Mucosa of gallbladder (tissue), 1 donor: ENCODE data around the gene ACAP1. TPM values are rescaled to one million over a fixed set of nuclear protein-coding genes. Genes with fewer than 3 reads are reported as not detected.
A peak's percentile ranks its signal among the peaks of the same experiment; 100 is the strongest.

ENCODE experiments used
- DNase-seq: peaks from one replicate; pipeline ENCODE4 v3.0.0-alpha.2; 2020; ENCODE audit warnings: low spot score
- total RNA-seq: library from RNA; stranded (reverse); gene quantifications from one replicate; pipeline ENCODE4 v1.2.1, GENCODE V29; 2021
- donor health status: DM: no; HTN: no; CAD: no.

The ACAP1 gene
- total RNA-seq: 24.2 TPM

- DNase-seq: no peak
These were observed at the start of gene ACAP1 for GRCh38 chr17:7336240-7337175. ACAP1 (plus strand) TSS chr17:7336529; CDS start chr17:7336735, 206 bp downstream.

DNA sequence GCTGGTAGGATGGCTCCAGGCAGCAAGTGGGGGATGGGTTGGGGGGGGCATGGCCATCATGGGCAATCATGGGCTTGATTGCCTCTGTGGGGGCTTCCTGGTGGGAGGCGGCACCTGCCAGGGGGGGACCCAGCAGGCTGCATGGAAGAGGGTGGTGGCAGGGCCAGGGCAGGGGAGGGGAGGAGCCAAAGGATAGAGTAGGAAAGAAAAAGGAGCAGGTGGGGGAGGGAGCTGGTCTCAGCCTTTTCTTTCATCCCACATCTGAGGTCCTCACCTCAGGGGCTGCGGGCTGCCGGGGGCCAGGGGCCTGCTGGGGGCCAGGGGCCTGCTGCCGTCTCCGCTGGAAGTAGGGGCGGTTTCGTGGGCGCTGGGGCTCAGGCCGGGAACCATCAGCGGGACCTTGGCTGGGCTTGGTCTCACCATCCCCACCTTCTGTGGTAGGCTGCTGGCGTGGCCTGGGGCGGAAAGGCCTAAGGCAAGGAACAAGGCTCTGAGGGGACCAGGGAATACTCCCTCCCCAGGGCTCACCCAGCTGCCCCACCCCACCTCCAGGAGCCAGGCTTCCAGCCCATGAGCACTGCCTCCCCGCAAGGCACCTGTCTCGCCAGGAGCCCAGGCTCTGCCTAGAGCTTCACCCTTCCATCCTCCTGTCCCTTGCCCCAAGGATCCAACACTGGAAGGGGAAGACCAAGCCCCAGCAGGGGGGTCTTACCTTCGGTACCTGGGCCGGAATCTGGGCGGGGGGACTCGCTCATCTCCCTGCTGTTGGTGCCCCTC, 46.9 kb upstream of the ACAP1 start:
- DNase-seq: no peak

DNA sequence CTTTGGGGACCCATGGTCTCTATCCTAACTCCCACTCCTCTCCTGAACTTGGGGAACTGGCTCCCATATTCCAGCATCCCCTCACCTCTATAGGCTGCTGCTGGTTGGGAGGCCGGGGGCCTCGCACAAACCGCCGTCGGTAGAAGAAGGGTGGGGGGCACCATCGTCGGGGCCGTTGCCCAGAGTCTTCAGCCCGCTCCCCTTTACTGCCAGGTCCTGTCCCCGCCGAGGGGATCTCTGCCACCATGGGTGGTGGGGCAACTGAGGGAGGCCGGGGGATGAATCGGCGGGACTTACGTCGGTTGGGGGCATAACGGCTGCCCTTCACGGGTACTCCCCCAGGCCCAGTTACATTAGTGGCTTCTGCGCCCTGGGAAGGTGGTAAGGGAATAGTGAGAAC, 46.2 kb upstream of the ACAP1 start:
- DNase-seq: no peak

DNA sequence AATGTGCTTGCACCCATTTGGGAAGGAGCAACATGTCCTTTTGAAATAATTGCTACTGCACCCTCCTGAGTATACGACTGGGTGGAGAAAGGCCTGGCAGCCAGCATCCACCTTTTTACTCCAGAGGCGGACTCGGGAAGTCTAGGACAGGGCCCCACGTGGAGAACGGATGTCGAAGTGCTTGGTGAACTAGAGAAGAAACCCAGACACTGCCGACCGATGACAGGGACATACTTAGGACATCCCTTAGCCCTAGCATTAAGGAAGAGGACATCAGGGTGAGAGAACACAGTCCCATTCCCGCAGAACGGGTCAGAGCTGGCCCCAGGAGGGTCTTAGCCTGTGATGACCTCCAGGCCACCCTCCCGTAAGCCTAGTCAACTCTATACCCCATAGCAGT, 45.6 kb upstream of the ACAP1 start:
- DNase-seq: no peak

DNA sequence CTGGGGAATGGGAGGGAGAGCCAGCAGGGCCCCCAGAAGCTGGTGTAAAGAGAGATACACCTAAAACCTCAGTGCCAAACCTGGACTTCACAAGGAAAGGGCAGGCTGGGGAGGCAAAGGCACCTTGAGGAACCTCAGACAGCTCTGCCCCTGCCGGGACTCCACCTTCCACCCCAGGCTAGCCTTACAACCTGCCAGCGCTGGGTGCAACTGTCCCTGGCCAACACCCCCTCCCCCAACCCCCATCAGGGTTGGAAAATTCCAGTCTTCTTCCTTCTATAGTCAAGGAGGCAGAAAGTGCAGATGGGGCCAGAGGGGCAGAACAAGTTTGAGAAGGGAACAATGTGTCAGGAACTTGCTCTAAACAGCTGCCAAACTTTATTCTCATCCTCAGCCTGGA, 44.1 kb upstream of the ACAP1 start:
- DNase-seq: no peak

DNA sequence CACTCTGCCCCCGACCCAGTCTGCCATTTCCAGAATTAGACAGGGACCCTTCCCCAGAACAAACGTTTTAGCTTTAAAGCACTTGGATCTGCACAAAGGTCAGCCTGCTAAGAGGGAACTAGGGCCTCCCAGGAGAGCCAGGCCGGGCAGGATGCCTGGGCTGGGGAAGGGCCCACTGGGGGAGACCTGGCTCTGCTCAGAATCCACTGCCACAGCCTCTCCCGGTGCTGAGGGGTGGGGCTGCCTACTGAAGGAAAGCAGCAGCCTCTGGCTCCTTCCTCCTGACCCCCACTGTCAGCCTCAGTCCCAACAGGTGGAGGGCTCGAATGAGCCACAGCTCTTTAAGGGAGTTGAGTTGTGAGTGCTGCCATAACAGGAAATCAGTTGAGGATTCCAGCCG, 43.6 kb upstream of the ACAP1 start:
- DNase-seq: no peak

DNA sequence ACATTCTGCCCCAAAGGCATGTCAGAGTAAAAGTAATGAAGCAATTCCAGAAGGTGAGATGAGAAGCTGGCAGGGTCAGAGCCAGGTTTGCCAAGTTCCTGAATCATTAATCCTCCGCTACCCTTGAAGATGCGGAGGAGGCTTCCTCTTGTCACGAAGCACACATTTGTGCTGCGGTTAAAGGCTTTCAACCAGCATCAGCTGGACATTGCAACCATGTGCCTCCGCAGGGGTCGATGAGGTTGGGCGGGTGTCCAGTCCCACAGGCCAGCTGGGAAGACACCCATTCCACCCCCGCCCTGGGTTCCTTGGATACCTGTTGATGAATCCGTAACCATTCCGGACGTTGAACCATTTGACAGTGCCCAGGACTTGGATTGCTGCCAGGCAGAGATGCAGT, 43.2 kb upstream of the ACAP1 start:
- no peak for DNase-seq

GRCh38 chr17:7293816-7294613, 42.3 kb upstream of the ACAP1 start:
- peak; percentile 32 for DNase-seq

- DNase-seq: peak; percentile 67
These were observed 41.6 kb upstream of the ACAP1 start, which contains the start of gene YBX2 for GRCh38 chr17:7294614-7295153. YBX2 (minus strand) TSS chr17:7294639; CDS start chr17:7294500, 139 bp downstream.

DNA sequence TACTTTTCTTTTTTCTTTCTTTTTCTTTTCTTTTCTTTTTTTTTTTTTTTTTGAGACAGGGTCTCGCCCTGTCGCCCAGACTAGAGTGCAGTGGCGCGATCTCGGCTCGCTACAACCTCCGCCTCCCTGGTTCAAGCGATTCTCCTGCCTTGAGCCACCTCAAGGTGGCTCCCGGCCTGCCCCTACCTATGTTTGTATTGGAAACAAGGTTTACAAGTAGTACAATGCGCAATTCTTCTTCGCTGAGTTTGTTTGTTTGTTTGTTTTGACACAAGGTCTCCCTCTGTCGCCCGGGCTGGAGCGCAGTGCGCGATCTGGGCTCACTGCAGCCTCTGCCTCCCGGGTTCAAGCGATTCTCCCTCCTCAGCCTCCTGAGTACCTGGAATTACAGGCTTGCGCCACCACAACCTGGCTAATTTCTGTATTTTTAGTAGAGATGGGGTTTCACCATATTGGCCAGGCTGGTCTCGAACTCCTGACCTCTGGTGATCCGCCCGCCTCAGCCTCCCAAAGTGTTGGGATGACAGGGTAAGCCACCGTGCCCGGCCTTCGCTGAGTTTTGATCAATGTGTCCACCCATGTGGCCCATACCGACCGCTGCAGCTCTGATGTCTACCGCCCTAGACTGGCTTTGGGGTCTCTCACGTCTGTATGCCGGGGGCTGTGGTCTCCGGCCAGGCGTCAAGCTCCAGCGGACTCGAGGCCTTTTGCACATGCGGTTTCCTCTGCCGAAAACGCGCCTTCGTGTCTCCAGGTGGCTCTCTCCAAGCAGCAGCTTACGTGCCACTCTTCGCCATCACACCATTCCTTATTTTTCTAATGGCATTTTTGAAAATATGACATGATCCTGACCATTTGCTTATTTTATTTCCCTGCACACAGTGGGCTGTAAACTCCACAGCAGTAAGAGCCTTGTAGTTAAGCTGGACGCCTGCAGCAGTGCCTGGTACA, 40.8 kb upstream of the ACAP1 start:
- no peak for DNase-seq

- DNase-seq: peak; percentile 73
These were observed 40.0 kb upstream of the ACAP1 start for GRCh38 chr17:7296189-7296861.

DNA sequence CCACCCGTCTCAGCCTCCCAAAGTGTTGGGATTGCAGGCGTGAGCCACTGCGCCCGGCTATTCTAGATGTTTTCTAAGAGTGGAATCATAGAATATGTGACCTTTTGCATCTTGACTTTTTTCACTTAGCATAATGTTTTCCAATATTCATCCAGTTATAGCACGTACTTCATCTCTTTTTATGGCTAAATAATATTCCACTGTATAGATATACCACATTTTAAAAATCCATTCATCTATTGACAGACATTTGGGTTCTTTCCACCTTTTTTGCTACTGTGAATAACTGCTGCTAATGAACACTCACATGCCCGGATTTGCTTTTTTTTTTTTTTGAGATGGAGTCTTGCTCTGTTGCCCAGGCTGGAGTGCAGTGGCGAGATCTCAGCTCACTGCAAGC, 32.1 kb upstream of the ACAP1 start:
- no peak for DNase-seq

DNA sequence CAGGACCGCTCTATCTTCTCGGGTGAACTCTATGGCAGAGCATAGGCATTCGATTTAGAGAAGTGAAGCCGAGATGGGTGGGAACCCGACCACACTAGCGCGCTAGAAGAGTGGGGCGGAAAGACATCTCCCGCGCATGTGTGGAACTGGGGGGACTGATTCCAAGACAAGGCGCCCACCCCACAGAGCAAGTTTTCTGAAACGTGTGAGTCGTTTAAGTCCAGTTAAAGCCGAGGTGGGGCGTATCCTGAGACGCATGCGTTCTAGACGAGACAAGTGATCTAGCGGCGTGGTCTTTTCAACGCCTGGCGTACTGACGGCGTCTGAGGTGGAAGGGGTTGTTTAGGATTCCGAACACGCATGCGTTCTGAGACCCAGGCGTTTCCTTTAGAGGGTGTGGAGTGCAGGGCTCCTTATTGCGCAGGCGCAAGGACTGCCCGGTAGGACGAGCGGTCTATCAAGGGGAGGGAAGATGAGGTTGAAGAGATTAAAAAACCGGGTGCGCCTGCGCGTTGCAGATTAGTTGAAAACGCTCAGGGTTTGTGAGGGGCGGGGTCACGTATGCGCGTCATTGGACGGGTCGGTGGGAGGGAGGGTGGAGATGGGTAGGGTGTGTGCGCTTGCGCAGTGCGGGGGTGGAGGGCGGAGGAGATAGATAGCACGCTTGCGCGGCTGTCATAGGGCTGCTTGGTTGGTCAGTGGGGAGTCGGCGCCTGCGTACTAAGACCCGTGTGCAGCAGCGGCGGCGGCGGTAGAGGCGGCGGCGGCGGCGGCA, 29.2 kb upstream of the ACAP1 start, which contains the start of gene EIF5A:
TSS of gene EIF5A (plus strand) at position 718 of the 775 bp plus-strand sequence. CDS start 2,008 bp downstream, outside the sequence.
- DNase-seq: peak; percentile 100

GRCh38 chr17:7307686-7308624, 28.4 kb upstream of the ACAP1 start:
- peak; percentile 43 for DNase-seq

DNA sequence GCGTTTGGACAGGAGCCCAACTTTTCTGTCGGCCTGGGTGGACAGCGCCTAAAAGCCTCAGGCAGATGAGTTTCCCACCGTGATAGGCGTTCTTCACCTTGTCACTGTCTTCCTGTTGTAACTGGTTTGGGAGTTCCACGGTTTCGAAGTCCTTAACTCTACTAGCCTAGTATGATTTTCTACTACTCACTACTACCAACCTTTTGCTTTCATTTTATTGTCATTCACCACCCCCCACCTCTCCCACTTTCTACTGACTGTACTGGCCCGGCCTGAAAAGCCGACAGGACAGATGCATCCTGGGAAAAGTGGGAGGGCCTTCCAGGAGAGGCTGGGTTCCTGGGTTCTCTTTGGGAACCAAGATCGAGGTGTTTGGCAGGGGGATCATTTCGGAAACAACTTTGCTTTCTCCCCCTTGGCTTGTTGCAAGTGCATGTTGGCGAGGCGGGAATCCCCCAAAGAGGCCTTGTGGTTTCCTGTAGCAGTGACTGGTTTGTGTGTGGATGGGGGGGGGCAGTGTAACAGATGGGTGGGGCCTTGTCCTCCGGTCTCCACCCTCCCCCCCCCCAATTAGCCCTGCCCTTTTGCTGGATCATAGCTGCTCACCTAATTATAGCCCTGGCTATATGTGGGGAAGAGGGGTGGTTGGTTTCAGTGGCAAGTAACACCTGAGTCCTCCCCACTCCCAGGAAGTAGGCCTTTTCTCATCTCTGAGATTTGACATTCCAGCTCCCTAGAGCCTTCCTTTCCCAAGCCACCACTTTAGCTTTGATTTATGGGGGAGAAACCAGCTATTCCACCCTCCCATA, 27.5 kb upstream of the ACAP1 start:
- DNase-seq: peak; percentile 78

DNA sequence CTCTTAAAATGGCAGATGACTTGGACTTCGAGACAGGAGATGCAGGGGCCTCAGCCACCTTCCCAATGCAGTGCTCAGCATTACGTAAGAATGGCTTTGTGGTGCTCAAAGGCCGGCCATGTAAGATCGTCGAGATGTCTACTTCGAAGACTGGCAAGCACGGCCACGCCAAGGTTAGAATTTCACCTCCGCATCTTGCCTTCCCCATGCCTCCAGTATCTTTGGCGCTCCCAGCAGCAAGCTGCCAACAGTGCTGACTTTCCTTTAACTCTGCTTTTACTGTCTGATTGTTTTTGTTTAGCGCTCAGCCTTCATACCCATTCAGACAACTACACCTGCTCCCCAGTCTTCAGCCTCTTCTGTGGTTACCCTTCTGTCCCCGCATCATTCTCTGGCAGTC, 26.7 kb upstream of the ACAP1 start:
- no peak for DNase-seq
